HL-60 (cell line): ENCODE measurements around the gene EEPD1.

Experiments used
- DNase-seq, 2 experiments: peaks; one replicate each; pipeline ENCODE4 v3.0.0-alpha.2; 2010 to 2020; ENCODE audit warnings: low read depth in 1 of 2, low spot score in 1 of 2
- H3K27ac ChIP-seq: fragments of 250-450 bp; sonication (Bioruptor Pico); replicated peaks from 2 replicates; pipeline ENCODE4 v1.5.1; 2020; ENCODE audit warnings: mild to moderate bottlenecking, moderate library complexity
- H3K27me3 ChIP-seq: fragments of 250-450 bp; sonication (Bioruptor Pico); 2 replicates; pipeline ENCODE4 v1.5.1; 2021; ENCODE audit warnings: mild to moderate bottlenecking, moderate library complexity; ENCODE audit not compliant: insufficient read depth, poor library complexity, severe bottlenecking
- H3K4me3 ChIP-seq: replicated peaks from 2 replicates; pipeline ENCODE4 v1.5.1; 2011; ENCODE audit warnings: mild to moderate bottlenecking, control low read depth, low read length; ENCODE audit not compliant: insufficient read depth
- GABPA ChIP-seq: IDR thresholded peaks from 2 replicates; pipeline ENCODE4 v1.6.1; 2012; ENCODE audit warnings: low read depth
- POLR2AphosphoS5 ChIP-seq: IDR thresholded peaks from 2 replicates; pipeline ENCODE4 v1.6.1; 2012; ENCODE audit warnings: low read depth
- REST ChIP-seq: IDR thresholded peaks from 2 replicates; pipeline ENCODE4 v1.6.1; 2012; ENCODE audit warnings: low read depth; ENCODE audit not compliant: insufficient replicate concordance
- SPI1 ChIP-seq: IDR thresholded peaks from 2 replicates; pipeline ENCODE4 v1.6.1; 2012; ENCODE audit warnings: low read depth, mild to moderate bottlenecking, borderline replicate concordance
- TF ChIP-seq, protein P1 (sequence below): IDR thresholded peaks from one replicate; pipeline ENCODE4 v1.5.1; 2011; ENCODE audit warnings: low read length, control low read depth, inconsistent platforms; ENCODE audit not compliant: insufficient read depth

EEPD1 gene

DNA sequence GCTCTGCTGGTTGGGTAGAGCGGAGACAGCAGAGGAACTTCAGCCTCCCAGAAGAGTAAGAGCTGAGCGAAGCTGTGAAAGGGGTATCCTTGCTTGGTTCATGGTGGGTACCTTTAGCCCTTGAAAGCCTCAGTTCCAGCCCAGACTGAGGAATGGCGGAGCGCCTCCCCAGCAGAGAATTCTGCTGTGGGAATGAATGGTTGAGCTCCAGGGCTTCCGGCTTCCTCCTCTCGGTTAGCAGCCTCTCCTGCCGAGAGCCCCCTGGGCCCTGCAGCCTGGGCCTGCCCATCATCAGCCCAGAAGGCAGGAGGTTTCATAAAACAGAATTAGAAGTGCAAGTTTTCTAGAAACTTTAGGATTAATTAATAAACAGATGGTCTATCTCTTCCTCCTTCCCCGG, 156.7 kb downstream of the EEPD1 start:
- no peak for DNase-seq
- TF ChIP-seq GABPA (no peak), SPI1 (no peak), REST (no peak), POLR2AphosphoS5 (no peak)
- TF ChIP-seq, protein P1, sequence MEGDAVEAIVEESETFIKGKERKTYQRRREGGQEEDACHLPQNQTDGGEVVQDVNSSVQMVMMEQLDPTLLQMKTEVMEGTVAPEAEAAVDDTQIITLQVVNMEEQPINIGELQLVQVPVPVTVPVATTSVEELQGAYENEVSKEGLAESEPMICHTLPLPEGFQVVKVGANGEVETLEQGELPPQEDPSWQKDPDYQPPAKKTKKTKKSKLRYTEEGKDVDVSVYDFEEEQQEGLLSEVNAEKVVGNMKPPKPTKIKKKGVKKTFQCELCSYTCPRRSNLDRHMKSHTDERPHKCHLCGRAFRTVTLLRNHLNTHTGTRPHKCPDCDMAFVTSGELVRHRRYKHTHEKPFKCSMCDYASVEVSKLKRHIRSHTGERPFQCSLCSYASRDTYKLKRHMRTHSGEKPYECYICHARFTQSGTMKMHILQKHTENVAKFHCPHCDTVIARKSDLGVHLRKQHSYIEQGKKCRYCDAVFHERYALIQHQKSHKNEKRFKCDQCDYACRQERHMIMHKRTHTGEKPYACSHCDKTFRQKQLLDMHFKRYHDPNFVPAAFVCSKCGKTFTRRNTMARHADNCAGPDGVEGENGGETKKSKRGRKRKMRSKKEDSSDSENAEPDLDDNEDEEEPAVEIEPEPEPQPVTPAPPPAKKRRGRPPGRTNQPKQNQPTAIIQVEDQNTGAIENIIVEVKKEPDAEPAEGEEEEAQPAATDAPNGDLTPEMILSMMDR, result no peak
- no peak overlapping the region for H3K27ac ChIP-seq
- H3K27me3 ChIP-seq, result no peaks in the 10 kb centered on the region
- H3K4me3 ChIP-seq, result no peak overlapping the region

- TF ChIP-seq REST, result no peak
- TF ChIP-seq POLR2AphosphoS5, result no peak
- TF ChIP-seq, protein P1, result no peak
- TF ChIP-seq GABPA, result no peak
- no peak overlapping the region for H3K27ac ChIP-seq
- H3K4me3 ChIP-seq, result no peak overlapping the region
- DNase-seq, result no peak
- H3K27me3 ChIP-seq, result no peaks in the 10 kb centered on the region
Observed at GRCh38 chr7:36310897-36311296, 157.8 kb downstream of the EEPD1 start.

DNA sequence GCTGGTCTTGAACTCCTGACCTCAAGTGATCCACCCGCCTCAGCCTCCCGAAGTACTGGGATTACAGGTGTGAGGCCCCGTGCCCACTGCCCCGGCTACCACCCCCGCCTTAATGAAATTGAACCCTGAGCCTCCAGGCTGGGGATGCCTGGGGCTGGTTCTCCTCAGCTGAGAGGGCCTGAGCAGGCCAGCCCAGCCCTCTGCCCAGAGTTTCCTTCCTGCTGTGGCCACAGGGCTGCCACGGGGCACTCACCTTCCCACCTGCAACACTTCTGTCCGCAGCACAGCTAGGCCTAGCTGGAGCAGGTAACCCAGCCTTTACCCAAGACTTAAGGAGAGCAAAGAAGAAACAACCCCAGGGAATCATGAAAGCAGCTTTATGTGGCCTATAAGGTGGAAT, 158.5 kb downstream of the EEPD1 start:
- no peak for DNase-seq
- no peak overlapping the region for H3K4me3 ChIP-seq
- no peaks in the 10 kb centered on the region for H3K27me3 ChIP-seq
- TF ChIP-seq SPI1 (no peak), REST (no peak), GABPA (no peak), POLR2AphosphoS5 (no peak)
- TF ChIP-seq, protein P1, result no peak
- H3K27ac ChIP-seq, result no peak overlapping the region
